HCT116 (cell line): Measurements from ENCODE around the gene SLC16A10.

ENCODE experiments used
- POLR2A ChIP-seq: IDR thresholded peaks from 2 replicates; pipeline ENCODE4 v1.7.0; 2011; ENCODE audit warnings: borderline replicate concordance; ENCODE audit not compliant: insufficient read depth, insufficient read length; ENCODE audit errors: extremely low read depth
- POLR2AphosphoS5 ChIP-seq: IDR thresholded peaks from 2 replicates; pipeline ENCODE4 v1.6.1; 2011; ENCODE audit warnings: mild to moderate bottlenecking, low read depth, low read length, moderate library complexity
- REST ChIP-seq: IDR thresholded peaks from 2 replicates; pipeline ENCODE4 v1.6.1; 2012; ENCODE audit warnings: low read depth
- SP1 ChIP-seq: IDR thresholded peaks from 2 replicates; pipeline ENCODE4 v1.6.1; 2012; ENCODE audit warnings: low read depth
- YY1 ChIP-seq: IDR thresholded peaks from 2 replicates; pipeline ENCODE4 v1.6.1; 2011; ENCODE audit warnings: low read length, low read depth, moderate library complexity, mild to moderate bottlenecking; ENCODE audit not compliant: insufficient replicate concordance; ENCODE audit errors: extremely low read depth
- TF ChIP-seq, protein P1 (sequence below), 3 experiments: fragments of 200-600 bp in 1 of 3; sonication (generic) in 1 of 3; IDR thresholded peaks in 2 of 3; conservative IDR thresholded peaks in 1 of 3; 2 replicates each; pipeline ENCODE4 v1.5.1; 2012 to 2017; ENCODE audit warnings: low read depth in 2 of 3, low read length in 2 of 3, antibody characterized with exemption in 1 of 3, borderline replicate concordance in 1 of 3, control low read depth in 1 of 3, mild to moderate bottlenecking in 1 of 3, mixed read lengths in 1 of 3, mixed run types in 1 of 3, moderate library complexity in 1 of 3; ENCODE audit not compliant: insufficient read depth in 1 of 3

- TF ChIP-seq POLR2AphosphoS5 (no peak), REST (no peak), YY1 (no peak), POLR2A (no peak), SP1 (no peak)
- TF ChIP-seq, protein P1, sequence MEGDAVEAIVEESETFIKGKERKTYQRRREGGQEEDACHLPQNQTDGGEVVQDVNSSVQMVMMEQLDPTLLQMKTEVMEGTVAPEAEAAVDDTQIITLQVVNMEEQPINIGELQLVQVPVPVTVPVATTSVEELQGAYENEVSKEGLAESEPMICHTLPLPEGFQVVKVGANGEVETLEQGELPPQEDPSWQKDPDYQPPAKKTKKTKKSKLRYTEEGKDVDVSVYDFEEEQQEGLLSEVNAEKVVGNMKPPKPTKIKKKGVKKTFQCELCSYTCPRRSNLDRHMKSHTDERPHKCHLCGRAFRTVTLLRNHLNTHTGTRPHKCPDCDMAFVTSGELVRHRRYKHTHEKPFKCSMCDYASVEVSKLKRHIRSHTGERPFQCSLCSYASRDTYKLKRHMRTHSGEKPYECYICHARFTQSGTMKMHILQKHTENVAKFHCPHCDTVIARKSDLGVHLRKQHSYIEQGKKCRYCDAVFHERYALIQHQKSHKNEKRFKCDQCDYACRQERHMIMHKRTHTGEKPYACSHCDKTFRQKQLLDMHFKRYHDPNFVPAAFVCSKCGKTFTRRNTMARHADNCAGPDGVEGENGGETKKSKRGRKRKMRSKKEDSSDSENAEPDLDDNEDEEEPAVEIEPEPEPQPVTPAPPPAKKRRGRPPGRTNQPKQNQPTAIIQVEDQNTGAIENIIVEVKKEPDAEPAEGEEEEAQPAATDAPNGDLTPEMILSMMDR (IDR thresholded peaks at IDR 0.05 in 2 of 3, conservative IDR thresholded peaks at IDR 0.05 in 1 of 3; ENCODE audit: borderline replicate concordance in 1 of 3, insufficient read depth in 1 of 3, low read depth in 2 of 3, low read length in 2 of 3), result no peak
Observed at GRCh38 chr6:111258010-111258409, 170.7 kb downstream of the SLC16A10 start.
